Globus pallidus (tissue), 1 donor: ENCODE measurements around the gene TOR1AIP2.

ENCODE experiments used
- DNase-seq: peaks from one replicate; pipeline ENCODE4 v3.0.0-alpha.2; 2015; ENCODE audit warnings: low spot score

The TOR1AIP2 gene

DNA sequence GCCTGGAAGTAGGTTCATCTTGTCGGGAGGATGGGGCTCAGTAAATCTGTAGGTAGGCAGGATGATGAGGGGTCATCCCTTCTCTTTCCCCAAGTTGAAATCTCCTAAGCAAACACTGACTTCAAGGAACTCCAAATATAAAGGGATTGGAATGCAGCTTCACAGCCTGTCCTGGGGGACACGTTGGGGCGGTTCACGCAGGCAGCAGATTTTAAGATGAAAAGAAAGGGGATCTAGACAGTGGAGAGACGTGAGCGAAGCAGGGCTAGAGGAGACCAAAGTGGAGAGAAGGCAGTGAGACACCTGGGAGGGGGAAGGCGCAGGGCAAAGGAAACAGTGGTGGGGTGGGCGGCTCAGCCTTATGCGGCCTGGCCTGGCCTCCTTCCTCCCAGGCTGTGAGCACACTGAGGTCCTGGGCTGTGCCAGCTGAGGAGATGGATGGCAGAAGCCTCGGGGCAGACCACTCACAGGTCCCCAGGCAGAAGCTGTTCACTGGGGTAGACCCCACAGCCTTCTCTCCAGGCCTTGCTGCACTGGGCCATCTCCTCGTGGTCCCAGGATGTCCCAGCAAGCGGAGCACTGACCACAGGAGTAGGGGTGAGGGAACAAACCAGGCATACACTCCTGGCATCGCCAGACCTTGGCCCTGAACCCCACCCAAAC, 51.7 kb downstream of the TOR1AIP2 start:
- no peak for DNase-seq

DNA sequence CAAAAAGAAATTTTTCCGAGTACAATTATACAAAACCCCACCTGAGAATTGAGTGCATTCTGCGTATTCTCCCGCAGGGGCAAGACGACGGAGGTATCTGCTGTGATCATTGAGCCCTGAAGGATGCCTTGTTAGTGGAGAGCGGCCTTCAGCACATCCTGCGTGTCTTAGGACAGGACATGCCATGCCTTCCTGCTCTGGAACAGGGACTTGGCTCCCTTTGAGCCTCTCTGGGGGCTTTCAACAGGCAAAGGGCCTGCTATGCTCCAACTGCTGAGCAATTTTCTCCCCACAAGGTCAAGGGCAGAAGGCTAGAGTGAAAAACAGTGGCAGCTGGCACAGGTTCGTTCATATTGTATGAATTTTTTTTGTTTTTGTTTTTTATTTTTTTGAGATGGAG, 52.4 kb downstream of the TOR1AIP2 start:
- DNase-seq = no peak

GRCh38 chr1:179824265-179824664, 53.3 kb downstream of the TOR1AIP2 start:
- DNase-seq = no peak

DNA sequence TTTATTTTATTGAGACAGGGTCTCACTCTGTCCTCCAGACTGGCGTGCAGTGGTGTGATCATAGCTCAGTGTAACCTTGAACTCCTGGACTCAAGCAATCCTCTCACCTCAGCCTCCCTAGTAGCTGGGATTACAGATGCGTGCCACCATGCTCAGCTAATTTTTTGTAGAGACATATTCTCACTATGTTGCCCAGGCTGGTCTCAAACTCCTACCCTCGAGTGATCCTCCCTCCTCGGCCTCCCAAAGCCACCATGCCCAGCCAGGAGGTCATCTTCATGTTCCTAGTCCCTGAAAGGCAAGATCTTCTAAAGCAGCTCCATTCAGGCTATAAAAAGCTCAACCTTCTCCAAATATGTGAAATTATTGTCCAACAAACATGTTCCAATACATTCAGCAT, 53.9 kb downstream of the TOR1AIP2 start:
- DNase-seq = no peak

DNA sequence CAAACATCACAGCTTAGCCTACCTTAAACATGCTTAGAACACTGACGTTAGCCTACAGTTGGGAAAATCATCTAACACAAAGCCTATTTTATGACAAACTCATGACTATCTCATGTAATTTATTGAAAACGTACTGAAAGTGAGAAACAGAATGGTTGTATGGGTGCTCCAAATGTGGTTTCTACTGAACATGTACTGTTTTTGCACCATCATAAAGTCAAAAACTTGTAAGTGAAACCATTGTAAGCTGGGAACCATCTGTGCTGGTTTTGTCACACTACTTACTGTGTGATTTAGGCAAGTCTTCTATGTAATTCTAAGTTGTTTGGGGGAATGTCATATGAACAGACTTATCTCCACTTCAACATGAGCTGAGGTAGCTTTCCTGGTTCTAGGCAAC, 55.5 kb downstream of the TOR1AIP2 start:
- DNase-seq = no peak

- DNase-seq = no peak
Observed at GRCh38 chr1:179821524-179821923, 56.1 kb downstream of the TOR1AIP2 start.

GRCh38 chr1:179820226-179820970, 57.2 kb downstream of the TOR1AIP2 start:
- no peak for DNase-seq

GRCh38 chr1:179818743-179819173, 58.8 kb downstream of the TOR1AIP2 start:
- no peak for DNase-seq

DNA sequence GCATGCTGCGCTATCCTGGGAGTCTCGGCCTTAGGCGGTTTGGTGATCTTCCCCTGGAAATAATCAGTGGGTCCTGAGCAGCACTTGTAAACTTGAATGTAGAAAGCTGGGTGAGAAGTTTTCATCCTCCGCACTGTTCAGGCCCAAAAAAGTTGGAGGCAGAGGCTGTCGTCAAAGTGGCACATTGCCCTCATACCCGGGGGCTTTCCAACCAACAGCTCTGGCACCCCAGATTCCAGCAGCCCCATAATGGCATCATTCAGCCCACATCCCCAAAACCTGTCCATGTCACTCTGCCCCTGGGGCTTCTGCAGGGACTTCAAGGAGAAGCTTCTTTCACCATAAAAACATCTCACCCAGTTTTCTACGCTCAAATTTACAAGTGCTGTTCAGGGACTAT, 59.3 kb downstream of the TOR1AIP2 start:
- DNase-seq = no peak

GRCh38 chr1:179817789-179818188, 59.8 kb downstream of the TOR1AIP2 start:
- DNase-seq = no peak

DNA sequence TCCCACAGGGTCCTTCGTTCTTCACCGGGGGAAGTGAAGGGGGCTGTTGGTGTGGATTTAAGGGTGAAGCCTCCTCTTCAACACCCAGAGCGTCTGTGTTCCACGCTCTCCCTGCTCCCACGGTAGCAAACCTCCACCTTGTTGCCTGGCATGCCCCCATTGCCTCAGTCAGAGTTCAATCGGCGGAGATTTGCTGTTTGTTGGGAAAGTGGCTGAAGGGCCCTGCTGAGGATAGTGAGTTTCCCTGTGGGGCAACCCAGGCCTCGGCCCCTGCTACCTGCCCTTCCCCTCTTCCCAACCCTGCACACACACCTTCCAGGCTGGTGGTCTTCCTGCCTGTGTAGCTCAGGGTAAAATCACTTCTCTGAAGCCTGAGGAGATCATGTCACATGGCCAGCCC, 60.5 kb downstream of the TOR1AIP2 start:
- DNase-seq = no peak

DNA sequence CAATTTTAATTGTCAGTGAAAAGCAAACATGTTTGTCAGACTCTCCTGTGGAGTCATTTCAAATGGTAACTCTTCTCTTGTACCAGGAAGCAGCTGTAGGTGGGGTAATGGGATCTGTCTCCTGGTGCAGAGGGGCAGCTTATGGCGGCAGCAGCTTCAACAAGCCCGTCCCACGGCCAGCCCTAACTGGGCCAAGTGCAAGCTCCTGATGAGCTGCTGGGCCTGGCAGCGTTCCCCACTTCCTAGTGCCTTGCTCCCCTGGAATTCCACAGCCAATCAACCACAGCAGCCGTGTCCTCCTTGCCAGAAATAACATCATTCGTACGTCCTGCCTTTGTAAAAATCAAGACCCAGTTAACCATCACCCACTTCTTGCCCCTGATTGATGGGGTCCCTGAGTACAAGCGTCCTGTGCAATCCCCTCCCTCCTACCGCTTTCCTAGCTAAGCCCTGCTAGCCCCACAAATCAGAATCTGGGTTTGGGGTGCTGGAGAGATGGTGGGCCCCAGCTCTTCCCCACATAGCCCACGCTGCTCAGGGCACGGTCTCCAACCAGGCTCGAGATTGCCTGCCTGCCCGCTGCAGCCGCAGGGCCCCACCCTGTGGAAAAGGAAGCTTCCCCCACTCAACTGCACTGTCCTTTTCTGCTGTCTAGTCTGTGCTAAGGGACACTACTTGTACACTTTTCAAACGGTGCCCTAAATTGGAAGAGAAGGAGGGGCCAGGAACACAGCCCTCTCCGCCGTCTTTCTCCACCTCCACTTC, 61.2 kb downstream of the TOR1AIP2 start:
- no peak for DNase-seq

DNA sequence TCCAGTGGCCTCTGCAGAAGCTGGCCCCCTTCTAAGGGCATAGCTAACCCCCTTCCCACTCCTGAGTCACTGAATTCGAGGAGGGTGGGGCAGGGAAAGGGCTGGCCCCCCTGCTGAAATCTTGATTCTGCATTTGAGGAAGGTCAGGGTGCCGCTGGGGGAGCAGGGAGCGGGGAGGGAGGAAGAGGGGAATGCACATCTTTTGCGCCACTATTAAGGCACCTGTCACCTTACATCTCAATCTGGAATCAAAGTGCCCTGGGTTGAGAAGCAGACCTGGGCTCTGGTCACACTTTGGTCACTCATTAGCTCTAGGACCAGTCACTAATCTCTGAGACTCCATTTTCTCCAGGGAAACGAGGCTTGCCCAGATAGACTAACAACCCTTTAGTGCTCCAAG, 62.0 kb downstream of the TOR1AIP2 start:
- no peak for DNase-seq

DNA sequence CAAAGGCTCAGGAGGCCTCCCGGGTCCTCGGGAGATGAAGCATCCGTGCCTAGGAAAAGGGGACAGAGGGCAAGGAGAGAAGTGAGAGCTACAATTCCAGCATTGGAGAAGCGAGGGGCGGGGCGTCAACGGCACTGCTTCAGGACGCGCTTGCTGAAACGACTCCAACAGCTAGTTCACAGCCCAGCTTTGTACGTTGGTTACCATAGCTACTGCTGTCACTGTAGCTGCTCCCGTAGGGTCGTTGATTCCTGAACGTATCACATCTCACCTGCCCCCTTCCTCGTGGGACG, 63.1 kb downstream of the TOR1AIP2 start:
- no peak for DNase-seq

GRCh38 chr1:179813626-179814545, 63.7 kb downstream of the TOR1AIP2 start:
- DNase-seq = no peak

GRCh38 chr1:179812501-179813292, 64.9 kb downstream of the TOR1AIP2 start:
- no peak for DNase-seq

- DNase-seq = no peak
Observed at GRCh38 chr1:179810367-179810715, 67.3 kb downstream of the TOR1AIP2 start.

- peak; percentile 73 for DNase-seq
Observed at GRCh38 chr1:179809506-179810366, 67.9 kb downstream of the TOR1AIP2 start.

DNA sequence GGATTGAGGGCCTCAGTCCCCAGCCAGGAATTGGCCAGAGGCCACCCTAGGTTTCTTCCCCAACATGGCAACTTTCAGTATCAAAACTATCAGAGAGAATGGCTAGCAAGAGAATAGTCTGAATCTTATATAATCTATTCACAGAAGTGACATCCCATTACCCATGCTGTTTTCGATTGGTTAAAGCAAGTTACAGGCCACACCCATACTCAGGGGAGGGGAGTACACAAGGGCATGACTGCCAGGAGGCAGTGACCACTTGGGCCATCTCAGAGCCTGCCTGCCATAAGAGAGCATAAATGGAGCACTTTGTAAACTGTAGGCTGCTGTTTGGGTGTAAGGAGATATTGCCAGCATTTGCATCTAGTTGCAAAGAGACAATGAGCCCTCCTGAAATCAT, 69.1 kb downstream of the TOR1AIP2 start:
- DNase-seq = no peak

DNA sequence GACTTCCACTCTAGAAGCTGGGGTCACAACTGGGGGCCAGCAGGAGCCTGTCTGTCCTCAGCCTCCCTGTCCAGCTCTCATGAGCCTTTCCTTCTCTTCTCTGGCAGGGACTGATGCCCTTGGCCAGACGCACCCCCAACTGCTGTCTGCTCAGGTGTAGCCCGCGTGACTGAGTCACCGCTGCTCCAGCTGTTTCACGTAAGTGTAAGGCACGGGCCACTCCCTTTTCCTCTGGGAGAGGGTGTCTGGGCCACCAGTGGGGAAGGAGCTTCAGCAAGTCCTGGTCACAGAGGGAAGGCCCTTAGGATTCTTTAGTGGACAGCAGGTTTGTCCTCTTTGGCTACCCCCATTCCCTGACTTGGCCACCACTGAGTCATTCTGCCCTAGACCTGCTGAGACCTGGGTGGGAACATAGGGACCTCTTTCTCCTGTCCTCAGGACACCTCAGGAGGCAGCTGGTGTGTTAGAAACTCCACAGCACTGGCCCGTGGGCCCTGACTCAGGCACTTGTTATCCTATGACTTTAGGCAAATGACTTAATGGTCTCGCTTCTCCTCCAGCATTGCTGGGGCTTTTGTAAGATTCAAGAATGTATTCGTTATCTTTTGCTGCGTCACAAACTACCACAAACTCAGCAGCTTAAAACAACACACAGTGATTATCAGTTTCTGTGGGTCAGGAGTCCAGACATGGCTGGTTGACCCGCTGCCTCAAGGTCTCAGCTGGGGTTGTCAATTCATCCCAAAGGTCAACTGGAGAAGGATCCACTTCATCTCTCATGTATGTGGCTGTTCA, 69.7 kb downstream of the TOR1AIP2 start:
- no peak for DNase-seq
